ENCODE results near the gene RAPGEF1. TPM values are rescaled to one million over a fixed set of nuclear protein-coding genes. Genes with fewer than 3 reads are reported as not detected.

The RAPGEF1 gene
- total and polyA plus RNA-seq, 2 of the 13 experiments (the other 11 are each of a cell fraction or from before 2014, with no cell fraction given): 21.2 to 38.9 TPM

DNA sequence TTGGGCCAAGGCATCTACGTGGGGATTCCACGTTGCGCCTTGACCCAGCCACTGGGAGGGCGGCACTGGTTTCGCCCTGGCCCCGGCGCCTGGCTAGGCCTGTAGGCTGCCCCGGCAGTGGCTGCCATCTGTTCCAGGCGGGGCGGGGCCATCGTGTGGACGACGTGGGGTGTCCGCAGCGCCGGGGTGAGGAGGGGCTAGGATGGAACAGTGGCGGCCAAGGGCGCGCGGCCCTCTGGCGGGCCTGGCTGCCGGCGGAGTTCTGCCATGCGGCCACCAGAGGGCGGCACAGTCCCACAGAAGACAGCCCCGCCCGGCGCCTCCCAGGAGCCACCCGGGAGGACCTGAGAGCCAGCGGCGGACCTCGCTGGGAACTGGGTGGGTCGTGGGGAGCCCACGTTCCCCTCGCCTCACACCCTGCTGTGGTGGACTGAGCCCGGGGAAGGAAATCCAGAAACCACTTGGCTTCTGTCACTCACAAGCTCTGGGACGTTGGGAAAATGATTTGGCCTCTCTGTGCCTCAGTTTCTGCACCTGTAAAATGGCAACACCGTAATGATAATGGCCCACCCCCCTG, 22.6 kb upstream of the RAPGEF1 start (continued):
- TF ChIP-seq, protein P1, sequence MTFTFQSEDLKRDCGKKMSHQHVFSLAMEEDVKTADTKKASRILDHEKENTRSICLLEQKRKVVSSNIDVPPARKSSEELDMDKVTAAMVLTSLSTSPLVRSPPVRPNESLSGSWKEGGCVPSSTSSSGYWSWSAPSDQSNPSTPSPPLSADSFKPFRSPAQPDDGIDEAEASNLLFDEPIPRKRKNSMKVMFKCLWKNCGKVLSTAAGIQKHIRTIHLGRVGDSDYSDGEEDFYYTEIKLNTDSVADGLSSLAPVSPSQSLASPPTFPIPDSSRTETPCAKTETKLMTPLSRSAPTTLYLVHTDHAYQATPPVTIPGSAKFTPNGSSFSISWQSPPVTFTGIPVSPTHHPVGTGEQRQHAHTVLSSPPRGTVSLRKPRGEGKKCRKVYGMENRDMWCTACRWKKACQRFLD (CRISPR knock-in tag; IDR thresholded peaks at IDR 0.05; ENCODE audit: borderline replicate concordance): no peak
- TF ChIP-seq SALL2 (CRISPR knock-in tag; IDR thresholded peaks at IDR 0.05) (no peak), NFE2 (CRISPR knock-in tag; IDR thresholded peaks at IDR 0.05) (no peak), ZNF740 (CRISPR knock-in tag; IDR thresholded peaks at IDR 0.05) (no peak), CSRNP1 (CRISPR knock-in tag; IDR thresholded peaks at IDR 0.05) (no peak), YEATS2 (CRISPR knock-in tag; IDR thresholded peaks at IDR 0.05; ENCODE audit: borderline replicate concordance) (no peak), ZNF879 (CRISPR knock-in tag; IDR thresholded peaks at IDR 0.05) (no peak), ZNF569 (CRISPR knock-in tag; IDR thresholded peaks at IDR 0.05; ENCODE audit: borderline replicate concordance) (no peak), AKNA (CRISPR knock-in tag; IDR thresholded peaks at IDR 0.05; ENCODE audit: borderline replicate concordance) (no peak), ATRX (CRISPR knock-in tag; IDR thresholded peaks at IDR 0.05; ENCODE audit: borderline replicate concordance) (no peak), ZNF256 (CRISPR knock-in tag; conservative IDR thresholded peaks at IDR 0.05) (0 out of 2 replicates have a peak, but pooled peaks have one; percentile 37), FOXK2 (IDR thresholded peaks at IDR 0.05) (no peak), ZNF784 (CRISPR knock-in tag; IDR thresholded peaks at IDR 0.05; ENCODE audit: borderline replicate concordance) (no peak), HNRNPL (IDR thresholded peaks at IDR 0.05; ENCODE audit: low read depth, low read length) (no peak), ZSCAN22 (CRISPR knock-in tag; IDR thresholded peaks at IDR 0.05) (no peak), ZSCAN20 (CRISPR knock-in tag; IDR thresholded peaks at IDR 0.05; ENCODE audit: borderline replicate concordance) (no peak), KDM3A (CRISPR knock-in tag; IDR thresholded peaks at IDR 0.05; ENCODE audit: low read depth) (peak; percentile 80; the same call in 1 of the 2 replicates)
- TF ChIP-seq, protein P2, sequence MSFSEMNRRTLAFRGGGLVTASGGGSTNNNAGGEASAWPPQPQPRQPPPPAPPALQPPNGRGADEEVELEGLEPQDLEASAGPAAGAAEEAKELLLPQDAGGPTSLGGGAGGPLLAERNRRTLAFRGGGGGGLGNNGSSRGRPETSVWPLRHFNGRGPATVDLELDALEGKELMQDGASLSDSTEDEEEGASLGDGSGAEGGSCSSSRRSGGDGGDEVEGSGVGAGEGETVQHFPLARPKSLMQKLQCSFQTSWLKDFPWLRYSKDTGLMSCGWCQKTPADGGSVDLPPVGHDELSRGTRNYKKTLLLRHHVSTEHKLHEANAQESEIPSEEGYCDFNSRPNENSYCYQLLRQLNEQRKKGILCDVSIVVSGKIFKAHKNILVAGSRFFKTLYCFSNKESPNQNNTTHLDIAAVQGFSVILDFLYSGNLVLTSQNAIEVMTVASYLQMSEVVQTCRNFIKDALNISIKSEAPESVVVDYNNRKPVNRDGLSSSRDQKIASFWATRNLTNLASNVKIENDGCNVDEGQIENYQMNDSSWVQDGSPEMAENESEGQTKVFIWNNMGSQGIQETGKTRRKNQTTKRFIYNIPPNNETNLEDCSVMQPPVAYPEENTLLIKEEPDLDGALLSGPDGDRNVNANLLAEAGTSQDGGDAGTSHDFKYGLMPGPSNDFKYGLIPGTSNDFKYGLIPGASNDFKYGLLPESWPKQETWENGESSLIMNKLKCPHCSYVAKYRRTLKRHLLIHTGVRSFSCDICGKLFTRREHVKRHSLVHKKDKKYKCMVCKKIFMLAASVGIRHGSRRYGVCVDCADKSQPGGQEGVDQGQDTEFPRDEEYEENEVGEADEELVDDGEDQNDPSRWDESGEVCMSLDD (CRISPR knock-in tag; IDR thresholded peaks at IDR 0.05; ENCODE audit: borderline replicate concordance): no peak; the same call in 1 of the 2 replicates
